ENCODE measurements around the gene LPP. TPM values are rescaled to one million over a fixed set of nuclear protein-coding genes. Genes with fewer than 3 reads are reported as not detected.

The LPP gene
- total RNA-seq, 2 experiments from 2014 or later: 27.5 to 31.8 TPM

DNA sequence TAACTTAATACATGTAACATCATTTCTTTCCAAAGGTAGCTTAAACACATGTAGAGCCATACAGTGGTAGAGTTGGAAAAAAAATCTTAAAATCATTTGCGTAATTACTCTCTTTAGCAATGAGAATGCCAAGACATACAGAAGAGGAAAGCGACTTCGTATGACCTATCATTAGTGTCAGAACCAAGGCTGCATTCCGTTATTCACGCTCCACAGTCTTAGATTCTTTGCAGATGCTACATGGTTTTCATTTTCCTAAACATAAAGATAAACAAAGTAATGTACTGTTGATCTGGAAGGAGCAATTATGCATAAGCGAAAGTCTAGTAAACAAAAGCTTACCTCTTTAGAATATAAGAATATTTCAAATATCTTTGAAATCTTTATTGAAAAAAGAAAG is 607.5 kb downstream of the LPP start:
- no peak overlapping the region for H3K27ac Mint-ChIP-seq
- no peaks in the 10 kb centered on the region for H3K4me1 Mint-ChIP-seq (ENCODE audit: low read depth)
- peaks cover under 1% of the 10 kb centered on the region for H3K27me3 Mint-ChIP-seq (ENCODE audit: low read depth)
- intact Hi-C loops (cut with micrococcal nuclease): no loop called here
- H3K4me3 Mint-ChIP-seq: no peak overlapping the region
- CTCF ChIA-PET: interaction anchor here (0.8 to 1.1 kb wide), 3 partner anchors 12 to 1023 kb away, joined by 3 read pairs; no protein-coding TSS in a partner anchor
- DNase-seq: no peak
- no peaks in the 10 kb centered on the region for H3K36me3 Mint-ChIP-seq (ENCODE audit: low read depth)
- no peaks in the 10 kb centered on the region for H3K9me3 Mint-ChIP-seq

DNA sequence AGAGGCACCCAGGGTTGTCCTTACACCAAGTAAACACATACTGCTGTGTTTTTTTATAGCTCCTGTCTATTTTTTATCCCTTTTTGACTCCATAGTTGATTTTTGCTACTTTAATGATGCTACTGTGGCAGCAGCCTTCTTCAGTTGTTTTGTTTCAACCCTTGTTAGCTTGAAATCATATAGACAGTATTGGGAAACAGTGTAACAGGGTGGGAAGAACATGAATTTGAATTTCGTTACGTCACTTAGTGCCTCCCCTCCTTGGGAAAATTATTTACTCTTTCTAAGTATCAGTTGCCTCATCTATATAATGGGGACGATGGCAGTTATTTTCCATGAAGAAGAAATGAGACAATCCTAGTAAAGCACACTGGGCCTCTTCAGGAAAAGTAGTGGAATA is 608.0 kb downstream of the LPP start:
- Mint-ChIP-seq H3K9me3 (no peaks in the 10 kb centered on the region), H3K27me3 (ENCODE audit: low read depth) (no peaks in the 10 kb centered on the region), H3K36me3 (ENCODE audit: low read depth) (no peaks in the 10 kb centered on the region), H3K4me3 (no peak overlapping the region), H3K27ac (no peak overlapping the region), H3K4me1 (ENCODE audit: low read depth) (no peaks in the 10 kb centered on the region)
- no peak for DNase-seq
- intact Hi-C loops (cut with micrococcal nuclease): no loop called here
- CTCF ChIA-PET: interaction anchor here (0.8 to 1.0 kb wide), 2 partner anchors 192 to 1023 kb away, joined by 3 read pairs; no protein-coding TSS in a partner anchor

DNA sequence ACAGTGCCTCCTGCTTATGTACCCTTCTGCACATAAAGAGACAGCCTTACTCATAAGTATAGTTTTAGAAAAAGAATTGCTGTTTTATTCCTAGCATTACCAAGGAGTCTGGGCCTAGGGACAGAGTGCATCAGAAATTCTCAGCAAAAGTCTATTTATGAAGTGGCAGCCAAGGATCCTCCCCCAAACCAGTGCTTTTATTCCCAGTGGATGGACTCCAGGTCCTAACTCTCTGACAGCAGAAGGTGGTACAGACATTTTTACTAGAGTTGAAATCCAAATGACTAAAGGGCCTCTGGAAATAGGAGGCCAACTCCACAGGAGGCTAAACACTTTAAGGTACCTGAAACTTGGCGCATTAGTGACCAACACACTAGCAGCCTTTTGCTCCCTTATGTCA is 610.7 kb downstream of the LPP start:
- CTCF ChIA-PET: no interaction called here
- H3K4me1 Mint-ChIP-seq (ENCODE audit: low read depth): no peaks in the 10 kb centered on the region
- H3K27ac Mint-ChIP-seq: no peak overlapping the region
- DNase-seq: no peak
- H3K36me3 Mint-ChIP-seq (ENCODE audit: low read depth): no peaks in the 10 kb centered on the region
- no peaks in the 10 kb centered on the region for H3K27me3 Mint-ChIP-seq (ENCODE audit: low read depth)
- H3K9me3 Mint-ChIP-seq: no peaks in the 10 kb centered on the region
- intact Hi-C loops (cut with micrococcal nuclease): loop anchor here (2.0 kb wide), 1 partner anchor 22 kb away; no protein-coding TSS in a partner anchor
- H3K4me3 Mint-ChIP-seq: no peak overlapping the region

DNA sequence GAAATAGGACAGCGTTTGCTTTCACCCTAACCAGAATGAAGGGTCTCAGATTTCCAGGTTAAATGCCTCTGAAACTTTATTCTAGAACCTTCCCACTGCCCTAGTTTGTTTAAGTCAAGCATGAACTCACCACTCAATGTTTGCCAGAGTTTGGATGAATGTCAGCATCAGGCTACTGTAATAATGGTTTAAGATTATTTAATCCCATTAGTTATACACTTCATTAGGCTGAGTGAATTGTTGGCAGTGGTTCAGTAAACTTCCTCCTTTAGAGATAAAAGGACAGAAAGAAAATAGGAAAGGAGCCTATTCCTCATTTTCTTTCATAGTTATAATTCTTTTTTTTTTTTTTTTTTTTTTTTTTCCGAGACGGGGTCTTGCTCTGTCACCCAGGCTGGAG is 615.9 kb downstream of the LPP start:
- H3K27ac Mint-ChIP-seq: no peak overlapping the region
- no peaks in the 10 kb centered on the region for H3K36me3 Mint-ChIP-seq (ENCODE audit: low read depth)
- no peaks in the 10 kb centered on the region for H3K4me1 Mint-ChIP-seq (ENCODE audit: low read depth)
- H3K9me3 Mint-ChIP-seq: no peaks in the 10 kb centered on the region
- DNase-seq: no peak
- CTCF ChIA-PET: no interaction called here
- no peak overlapping the region for H3K4me3 Mint-ChIP-seq
- intact Hi-C loops (cut with micrococcal nuclease): no loop called here
- no peaks in the 10 kb centered on the region for H3K27me3 Mint-ChIP-seq (ENCODE audit: low read depth)

DNA sequence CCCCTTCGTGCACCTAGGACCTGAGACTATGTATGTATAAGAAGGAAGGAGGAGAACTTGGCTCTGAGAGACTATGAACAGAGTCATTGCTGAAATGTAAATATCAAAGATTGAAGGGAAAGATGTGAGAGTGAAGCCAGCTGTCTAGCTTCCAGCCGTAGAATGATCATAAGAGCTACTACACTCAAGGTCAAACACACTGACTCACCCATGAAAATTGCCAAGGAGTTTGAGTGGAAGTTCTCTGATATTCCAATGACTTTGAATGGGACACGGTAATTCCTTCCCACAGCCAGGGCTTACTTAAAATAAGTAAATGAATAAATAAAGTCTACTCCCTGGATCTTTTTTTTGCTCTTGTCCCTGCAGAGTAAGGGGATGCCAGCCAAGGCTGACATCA is 618.9 kb downstream of the LPP start:
- Mint-ChIP-seq H3K27ac (no peak overlapping the region), H3K4me3 (no peak overlapping the region), H3K9me3 (no peaks in the 10 kb centered on the region), H3K36me3 (ENCODE audit: low read depth) (no peaks in the 10 kb centered on the region), H3K27me3 (ENCODE audit: low read depth) (no peaks in the 10 kb centered on the region), H3K4me1 (ENCODE audit: low read depth) (no peaks in the 10 kb centered on the region)
- CTCF ChIA-PET: no interaction called here
- no peak for DNase-seq
- intact Hi-C loops (cut with micrococcal nuclease): no loop called here

DNA sequence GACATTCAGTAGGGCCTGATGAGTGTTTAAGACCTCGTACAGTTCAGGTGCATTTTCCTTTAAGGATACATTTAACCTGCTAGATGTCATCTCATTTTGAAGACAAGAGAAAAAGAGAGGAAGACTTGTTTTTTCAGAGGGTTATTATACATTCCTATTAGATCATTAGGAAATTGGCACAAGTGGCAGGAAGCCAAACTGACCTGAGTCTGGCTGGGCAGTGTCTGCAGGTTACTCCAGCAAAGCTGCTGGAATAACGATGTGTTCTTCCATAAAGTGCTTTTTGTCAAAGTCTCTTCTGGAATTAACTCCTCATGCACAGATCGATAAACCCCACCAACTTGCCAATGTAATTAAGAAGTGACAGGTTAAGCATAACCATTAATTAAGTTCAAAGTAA is 621.5 kb downstream of the LPP start:
- no peak overlapping the region for H3K4me3 Mint-ChIP-seq

DNA sequence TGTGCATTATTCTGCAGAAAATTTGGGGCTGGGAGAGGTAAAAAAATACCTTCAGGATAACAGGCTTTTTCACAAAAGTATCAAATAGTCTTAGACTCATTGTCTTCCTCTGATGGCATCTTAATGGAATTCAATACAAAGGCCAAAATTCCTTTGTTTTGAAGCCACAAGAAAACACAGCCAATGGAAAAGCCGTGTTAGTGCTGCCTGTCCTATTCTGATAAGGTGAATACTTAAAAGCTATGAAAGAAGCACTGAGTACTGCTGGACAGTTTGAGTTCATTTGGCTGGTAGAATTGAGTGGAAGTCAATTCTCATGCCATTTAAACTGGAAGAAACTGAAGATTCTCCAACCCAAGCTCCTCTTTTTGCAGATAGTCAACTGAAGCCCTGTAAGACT is 622.5 kb downstream of the LPP start:
- Mint-ChIP-seq H3K27me3 (ENCODE audit: low read depth) (no peaks in the 10 kb centered on the region), H3K36me3 (ENCODE audit: low read depth) (peaks cover 3% of the 10 kb centered on the region), H3K4me1 (ENCODE audit: low read depth) (no peaks in the 10 kb centered on the region), H3K4me3 (no peak overlapping the region), H3K27ac (no peak overlapping the region), H3K9me3 (no peaks in the 10 kb centered on the region)
- CTCF ChIA-PET: no interaction called here
- intact Hi-C loops (cut with micrococcal nuclease): no loop called here
- DNase-seq: no peak

More for the DNA sequence above, 621.5 kb downstream of the LPP start:
- DNase-seq: no peak
- Mint-ChIP-seq H3K9me3 (no peaks in the 10 kb centered on the region), H3K27ac (no peak overlapping the region), H3K4me1 (ENCODE audit: low read depth) (no peaks in the 10 kb centered on the region), H3K36me3 (ENCODE audit: low read depth) (no peaks in the 10 kb centered on the region), H3K27me3 (ENCODE audit: low read depth) (no peaks in the 10 kb centered on the region)
- intact Hi-C loops (cut with micrococcal nuclease): no loop called here
- CTCF ChIA-PET: no interaction called here

DNA sequence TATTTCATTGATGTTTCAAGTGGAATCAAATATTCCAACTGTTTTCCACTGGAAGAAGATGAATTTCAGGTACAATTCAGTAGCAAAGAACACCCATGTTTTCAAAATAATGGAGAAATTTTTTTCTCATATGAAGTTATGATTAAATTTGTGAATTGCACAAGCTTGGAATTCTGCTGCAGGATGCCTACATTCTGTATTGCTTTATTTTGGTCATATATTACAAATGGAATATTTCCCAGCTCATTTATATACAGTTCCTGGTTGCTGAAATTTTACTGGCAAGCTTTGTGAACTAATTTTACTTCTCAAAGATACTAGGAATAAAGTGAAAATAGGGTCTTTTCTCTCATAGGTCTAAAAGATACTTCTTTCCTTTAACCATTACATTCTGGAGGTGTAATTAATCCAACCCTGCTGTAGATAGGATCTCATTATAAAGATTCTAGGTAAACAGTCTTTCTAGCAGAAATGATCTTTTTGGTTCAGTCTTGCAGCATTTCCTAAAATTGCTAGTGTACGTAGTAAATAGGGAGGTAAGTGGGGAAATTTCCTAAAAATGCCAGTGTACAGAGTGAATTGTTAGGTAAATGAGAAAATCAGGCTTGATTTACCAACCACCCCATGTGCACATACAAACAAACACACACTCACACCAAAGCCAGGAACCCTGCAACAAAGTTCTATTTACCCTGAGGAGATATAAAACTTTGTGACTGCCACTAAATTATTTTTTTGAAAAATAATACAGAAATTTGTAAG is 624.3 kb downstream of the LPP start:
- H3K4me1 Mint-ChIP-seq (ENCODE audit: low read depth): peaks cover 8% of the 10 kb centered on the region
- intact Hi-C loops (cut with micrococcal nuclease): no loop called here
- CTCF ChIA-PET: no interaction called here
- DNase-seq: no peak
- H3K36me3 Mint-ChIP-seq (ENCODE audit: low read depth): peaks cover 3% of the 10 kb centered on the region
- H3K9me3 Mint-ChIP-seq: no peaks in the 10 kb centered on the region
- no peak overlapping the region for H3K4me3 Mint-ChIP-seq
- no peaks in the 10 kb centered on the region for H3K27me3 Mint-ChIP-seq (ENCODE audit: low read depth)
- H3K27ac Mint-ChIP-seq: no peak overlapping the region

DNA sequence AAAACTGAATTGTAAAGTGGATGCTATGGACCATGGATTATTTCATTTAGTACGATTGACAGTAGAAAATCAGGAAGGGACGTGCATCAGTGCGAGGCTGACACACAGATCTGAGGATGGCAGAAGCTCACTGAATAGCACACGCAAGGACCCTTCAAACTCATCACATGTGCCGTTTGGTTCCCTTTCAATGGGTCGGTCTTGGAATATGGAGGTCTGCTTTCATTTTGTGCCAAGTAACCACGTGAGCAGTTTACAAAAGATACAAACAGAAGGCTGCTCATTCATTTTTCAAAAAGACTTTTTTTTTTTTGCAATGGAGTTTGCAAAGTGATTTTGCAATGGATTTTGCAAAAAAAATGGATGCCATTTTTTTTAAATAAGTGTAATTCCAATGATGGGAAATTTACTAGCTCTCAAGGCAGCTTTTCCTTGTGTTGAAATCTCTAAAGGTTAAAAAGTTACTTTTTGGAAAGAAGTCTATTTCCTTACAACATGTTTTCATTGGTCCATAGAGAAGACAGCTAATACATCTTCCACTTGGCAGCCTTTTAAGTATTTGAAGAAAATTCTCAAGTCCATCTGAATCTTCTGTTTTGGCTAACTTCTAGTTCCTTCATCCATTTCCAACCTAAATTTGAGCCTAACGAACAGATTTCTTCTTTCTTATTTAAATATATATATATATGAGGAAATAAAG is 625.5 kb downstream of the LPP start:
- H3K27me3 Mint-ChIP-seq (ENCODE audit: low read depth): no peaks in the 10 kb centered on the region
- CTCF ChIA-PET: interaction anchor here (0.7 kb wide), 1 partner anchor 147 kb away, joined by 6 read pairs; no protein-coding TSS in a partner anchor
- H3K4me3 Mint-ChIP-seq: no peak overlapping the region
- no peak overlapping the region for H3K27ac Mint-ChIP-seq
- no peaks in the 10 kb centered on the region for H3K9me3 Mint-ChIP-seq
- peaks cover 8% of the 10 kb centered on the region for H3K4me1 Mint-ChIP-seq (ENCODE audit: low read depth)
- DNase-seq: no peak
- intact Hi-C loops (cut with micrococcal nuclease): no loop called here
- peaks cover 3% of the 10 kb centered on the region for H3K36me3 Mint-ChIP-seq (ENCODE audit: low read depth)

DNA sequence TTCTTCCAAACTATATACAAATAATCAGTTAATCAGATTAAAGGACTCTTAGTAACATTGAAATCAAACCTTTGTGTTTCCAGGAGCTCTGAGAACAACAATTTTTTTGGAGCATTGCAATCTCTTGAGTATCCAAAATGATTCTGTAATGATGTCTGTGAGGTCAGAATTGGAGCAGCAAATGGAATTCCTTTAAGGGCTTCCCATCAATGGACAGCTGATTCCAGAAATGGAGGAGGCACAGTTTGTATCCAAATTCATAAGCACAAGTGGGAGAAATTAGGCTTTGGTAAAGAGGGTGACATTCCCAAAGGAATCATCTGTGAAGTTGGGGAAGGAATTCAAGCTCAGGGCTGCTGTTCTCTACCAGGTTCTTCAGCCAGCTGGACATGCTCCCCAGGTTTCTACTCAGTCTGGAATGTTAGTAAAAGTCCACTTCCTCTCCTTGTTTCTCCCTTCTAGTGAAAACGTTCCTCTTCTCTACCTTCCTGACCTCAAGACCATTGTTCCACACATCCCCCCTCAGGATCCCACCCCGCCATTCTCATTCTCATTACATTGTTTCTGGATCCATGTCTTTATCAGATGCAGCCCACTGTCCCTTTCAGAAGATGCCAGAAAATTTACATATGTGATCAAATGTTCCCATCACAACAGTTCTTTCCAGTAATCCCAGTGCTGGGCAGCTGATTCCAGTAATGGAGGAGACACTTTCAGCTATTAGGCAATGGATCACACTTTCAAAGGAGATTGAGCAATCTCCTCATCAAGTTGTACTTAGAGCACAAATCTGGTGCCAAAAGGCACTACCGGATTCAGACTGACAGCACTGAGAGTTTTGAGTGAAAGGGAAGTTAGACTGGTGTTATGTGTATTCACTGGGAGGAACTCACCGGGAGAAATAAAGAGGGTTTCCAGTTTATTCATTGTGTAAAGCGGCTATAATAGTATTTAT is 626.5 kb downstream of the LPP start:
- H3K4me3 Mint-ChIP-seq: no peak overlapping the region
- peaks cover 8% of the 10 kb centered on the region for H3K4me1 Mint-ChIP-seq (ENCODE audit: low read depth)
- peaks cover 3% of the 10 kb centered on the region for H3K36me3 Mint-ChIP-seq (ENCODE audit: low read depth)
- H3K27me3 Mint-ChIP-seq (ENCODE audit: low read depth): no peaks in the 10 kb centered on the region
- intact Hi-C loops (cut with micrococcal nuclease): loop anchor here (10.0 kb wide), 1 partner anchor 544 kb away; no protein-coding TSS in a partner anchor
- no peak for DNase-seq
- no peaks in the 10 kb centered on the region for H3K9me3 Mint-ChIP-seq
- H3K27ac Mint-ChIP-seq: no peak overlapping the region
- CTCF ChIA-PET: no interaction called here

DNA sequence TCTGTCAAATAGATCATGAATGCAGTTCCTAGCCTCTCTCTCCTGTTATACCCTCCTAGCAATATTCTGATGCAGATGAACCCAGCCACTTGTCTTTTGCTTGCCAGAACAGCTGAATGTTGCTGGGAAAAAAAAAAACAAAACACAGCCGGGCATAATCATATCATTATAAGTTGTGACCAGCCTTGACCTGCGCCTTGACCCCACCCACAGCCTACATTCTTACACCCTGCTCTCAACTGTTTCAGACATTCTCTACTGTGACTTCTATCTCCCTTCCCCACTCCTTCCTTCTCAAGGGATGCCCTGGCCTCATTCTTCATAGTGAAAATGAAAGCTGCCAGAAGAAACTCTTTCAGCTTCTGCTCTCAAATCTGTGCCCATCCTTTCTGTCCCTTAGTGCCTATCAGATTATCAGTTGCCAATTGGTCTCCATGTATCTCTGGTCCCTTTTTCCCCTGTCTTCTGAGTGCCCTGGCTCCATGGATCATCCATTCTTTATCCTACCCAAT is 628.7 kb downstream of the LPP start:
- Mint-ChIP-seq H3K27me3 (ENCODE audit: low read depth) (no peaks in the 10 kb centered on the region), H3K9me3 (no peaks in the 10 kb centered on the region), H3K4me1 (ENCODE audit: low read depth) (peaks cover 8% of the 10 kb centered on the region), H3K27ac (no peak overlapping the region), H3K4me3 (no peak overlapping the region), H3K36me3 (ENCODE audit: low read depth) (peaks cover 3% of the 10 kb centered on the region)
- intact Hi-C loops (cut with micrococcal nuclease): loop anchor here (10.0 kb wide), 1 partner anchor 542 kb away; no protein-coding TSS in a partner anchor
- CTCF ChIA-PET: no interaction called here
- DNase-seq: no peak

DNA sequence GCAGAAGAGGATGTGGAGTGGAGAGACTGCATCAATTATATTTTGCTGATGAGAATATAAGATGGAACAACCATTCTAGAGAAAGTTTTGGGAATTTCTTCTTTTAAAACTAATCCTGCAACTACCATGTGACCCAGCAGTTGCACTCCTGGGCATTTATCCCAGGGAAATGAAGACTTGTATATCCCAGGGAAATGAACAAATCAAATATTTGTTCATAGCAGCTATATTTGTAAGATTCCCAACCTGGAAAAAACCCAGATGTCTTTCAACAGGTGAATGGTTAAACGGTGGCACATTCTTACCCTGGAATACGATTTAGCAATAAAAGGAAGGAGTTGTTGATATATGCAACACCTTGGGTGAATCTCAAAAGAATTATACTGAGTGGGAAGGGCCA is 632.5 kb downstream of the LPP start:
- no peak for DNase-seq
- Mint-ChIP-seq H3K27ac (no peak overlapping the region), H3K36me3 (ENCODE audit: low read depth) (no peaks in the 10 kb centered on the region), H3K4me1 (ENCODE audit: low read depth) (peaks cover 11% of the 10 kb centered on the region), H3K27me3 (ENCODE audit: low read depth) (no peaks in the 10 kb centered on the region), H3K9me3 (no peaks in the 10 kb centered on the region), H3K4me3 (no peak overlapping the region)
- CTCF ChIA-PET: no interaction called here
- intact Hi-C loops (cut with micrococcal nuclease): loop anchor here (2.0 to 10.0 kb wide), 2 partner anchors 22 to 538 kb away; no protein-coding TSS in a partner anchor

All from activated naive CD4-positive, alpha-beta T cell treated with anti-CD3 and anti-CD28 coated beads for 36 hours (primary cell).